Brain microvascular endothelial cell (primary cell): Measurements from ENCODE around the gene CDC14B.

ENCODE experiments used
- DNase-seq: peaks from one replicate; pipeline ENCODE4 v3.0.0-alpha.2; 2020
- H3K27ac ChIP-seq: fragments of 250-450 bp; sonication (Bioruptor Pico); 2 replicates; pipeline ENCODE4 v1.5.1; 2020; ENCODE audit warnings: mild to moderate bottlenecking, moderate library complexity
- H3K27me3 ChIP-seq: fragments of 250-450 bp; sonication (Bioruptor Pico); replicated peaks from 2 replicates; pipeline ENCODE4 v1.5.1; 2020; ENCODE audit warnings: mild to moderate bottlenecking
- H3K36me3 ChIP-seq: fragments of 250-450 bp; sonication (Bioruptor Pico); replicated peaks from 2 replicates; pipeline ENCODE4 v1.5.1; 2020; ENCODE audit warnings: mild to moderate bottlenecking
- H3K4me3 ChIP-seq: 2 replicates; pipeline ENCODE4 v1.5.1; 2011; ENCODE audit warnings: low read depth, mild to moderate bottlenecking, control low read depth, low read length, moderate library complexity
- in situ Hi-C: cut with HindIII; loops from 2 replicates; pipeline ENCODE4 v1.10.0; 2017; ENCODE audit warnings: low sequenced_read_pairs, low pct_ligation_motif_present
- TF ChIP-seq, protein P1 (sequence below): IDR thresholded peaks from 2 replicates; pipeline ENCODE4 v1.5.1; 2011; ENCODE audit warnings: low read depth, mild to moderate bottlenecking, moderate library complexity, low read length, control low read depth, inconsistent platforms; ENCODE audit errors: missing control alignments

CDC14B gene

DNA sequence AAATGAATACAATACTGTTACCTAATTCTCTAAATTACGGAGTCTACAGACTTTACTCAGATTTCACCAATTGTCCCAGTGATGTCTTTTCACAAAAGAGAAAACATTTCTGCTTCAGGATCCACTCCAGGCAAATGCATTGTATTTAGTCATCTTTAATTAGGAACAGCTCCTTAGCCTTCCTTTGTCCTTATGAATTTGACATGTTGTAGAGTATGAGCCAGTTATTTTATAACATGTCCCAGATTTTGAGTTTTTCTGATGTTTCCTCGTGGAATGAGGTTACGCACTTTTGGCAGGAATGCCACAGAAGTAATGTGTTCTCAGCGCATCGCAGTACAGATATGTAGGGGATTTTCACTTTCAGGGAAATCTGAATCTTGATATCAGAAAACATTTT, 159.2 kb downstream of the CDC14B start:
- no peak for DNase-seq
- TF ChIP-seq, protein P1, sequence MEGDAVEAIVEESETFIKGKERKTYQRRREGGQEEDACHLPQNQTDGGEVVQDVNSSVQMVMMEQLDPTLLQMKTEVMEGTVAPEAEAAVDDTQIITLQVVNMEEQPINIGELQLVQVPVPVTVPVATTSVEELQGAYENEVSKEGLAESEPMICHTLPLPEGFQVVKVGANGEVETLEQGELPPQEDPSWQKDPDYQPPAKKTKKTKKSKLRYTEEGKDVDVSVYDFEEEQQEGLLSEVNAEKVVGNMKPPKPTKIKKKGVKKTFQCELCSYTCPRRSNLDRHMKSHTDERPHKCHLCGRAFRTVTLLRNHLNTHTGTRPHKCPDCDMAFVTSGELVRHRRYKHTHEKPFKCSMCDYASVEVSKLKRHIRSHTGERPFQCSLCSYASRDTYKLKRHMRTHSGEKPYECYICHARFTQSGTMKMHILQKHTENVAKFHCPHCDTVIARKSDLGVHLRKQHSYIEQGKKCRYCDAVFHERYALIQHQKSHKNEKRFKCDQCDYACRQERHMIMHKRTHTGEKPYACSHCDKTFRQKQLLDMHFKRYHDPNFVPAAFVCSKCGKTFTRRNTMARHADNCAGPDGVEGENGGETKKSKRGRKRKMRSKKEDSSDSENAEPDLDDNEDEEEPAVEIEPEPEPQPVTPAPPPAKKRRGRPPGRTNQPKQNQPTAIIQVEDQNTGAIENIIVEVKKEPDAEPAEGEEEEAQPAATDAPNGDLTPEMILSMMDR, result no peak
- Histone ChIP-seq H3K27ac (no peak overlapping the region), H3K4me3 (no peak overlapping the region), H3K36me3 (no peaks in the 10 kb centered on the region), H3K27me3 (no peaks in the 10 kb centered on the region)
- in situ Hi-C loops, result no loop called here

DNA sequence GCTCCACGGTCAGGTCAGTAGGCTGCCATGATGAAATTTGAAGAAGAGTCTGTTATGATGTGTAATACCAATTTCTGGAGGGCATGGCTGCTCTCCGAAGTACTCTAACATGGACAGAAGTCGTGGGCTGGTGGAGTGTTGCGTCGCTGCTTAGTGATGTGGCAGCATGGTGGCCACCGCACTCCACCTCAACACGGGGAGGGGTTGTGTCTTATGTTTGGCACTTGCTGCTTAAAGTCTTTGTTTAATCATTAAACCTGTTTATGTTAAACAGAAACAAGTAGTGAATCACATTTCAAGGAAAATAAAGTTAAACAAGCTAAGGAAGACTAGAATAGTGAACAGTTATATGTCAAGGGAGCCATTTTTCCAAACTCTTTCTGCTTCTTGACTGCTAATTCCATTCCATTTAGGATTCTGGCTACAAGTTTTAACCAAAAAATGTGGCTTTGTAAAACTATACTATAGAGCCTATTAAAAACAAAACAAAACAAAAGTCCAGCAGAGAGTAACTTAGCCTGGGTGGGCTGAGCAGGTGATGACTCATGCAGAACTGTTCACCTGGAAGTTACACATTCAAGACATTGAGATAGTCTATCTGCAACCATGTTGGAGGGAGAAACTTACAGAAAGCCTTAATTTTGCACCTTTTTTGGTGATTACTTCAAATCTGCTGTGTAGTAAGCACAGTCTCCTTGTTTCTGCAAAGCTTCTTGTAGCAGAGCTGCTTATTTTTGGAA, 160.2 kb downstream of the CDC14B start:
- DNase-seq, result no peak
- H3K27ac ChIP-seq, result no peak overlapping the region
- TF ChIP-seq, protein P1, result no peak
- no peaks in the 10 kb centered on the region for H3K36me3 ChIP-seq
- in situ Hi-C loops, result no loop called here
- no peak overlapping the region for H3K4me3 ChIP-seq
- H3K27me3 ChIP-seq, result no peaks in the 10 kb centered on the region

DNA sequence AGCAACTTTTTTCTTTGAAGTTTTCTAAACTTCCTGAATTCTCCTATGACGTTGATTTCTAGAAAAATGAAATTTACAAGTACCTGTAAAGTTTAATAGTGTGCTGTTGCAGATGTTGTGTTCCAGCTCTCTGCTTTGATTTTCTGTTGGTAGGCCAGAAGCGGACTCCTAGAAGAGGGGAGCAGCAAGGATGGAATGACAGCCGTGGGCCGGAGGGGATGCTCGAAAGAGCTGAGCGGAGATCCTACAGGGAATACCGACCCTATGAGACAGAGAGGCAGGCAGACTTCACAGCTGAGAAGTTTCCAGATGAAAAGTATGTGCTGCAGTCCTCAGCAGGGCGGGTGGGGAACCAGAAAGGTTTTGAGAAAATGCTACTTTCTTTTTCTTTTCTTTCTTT, 161.4 kb downstream of the CDC14B start:
- H3K27me3 ChIP-seq, result no peaks in the 10 kb centered on the region
- no peaks in the 10 kb centered on the region for H3K36me3 ChIP-seq
- TF ChIP-seq, protein P1, result no peak
- no peak overlapping the region for H3K4me3 ChIP-seq
- in situ Hi-C loops, result no loop called here
- DNase-seq, result no peak
- H3K27ac ChIP-seq, result no peak overlapping the region

DNA sequence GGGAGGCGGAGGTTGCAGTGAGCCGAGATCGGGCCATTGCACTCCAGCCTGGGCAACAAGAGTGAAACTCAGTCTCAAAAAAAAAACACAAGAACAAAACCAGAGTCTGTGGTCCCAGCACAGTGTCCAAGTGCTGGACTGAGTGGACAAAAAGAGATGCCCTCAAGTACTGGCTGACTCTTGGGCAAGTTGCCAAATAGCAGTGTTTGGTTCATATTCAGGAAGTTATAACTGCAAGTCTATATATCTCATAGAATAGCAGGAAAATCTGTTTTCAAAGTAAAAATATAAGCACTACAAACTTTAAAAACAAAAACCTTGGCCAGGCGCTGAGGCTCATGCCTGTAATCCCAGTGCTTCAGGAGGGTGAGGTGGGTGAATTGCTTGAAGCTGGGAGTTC, 162.4 kb downstream of the CDC14B start:
- TF ChIP-seq, protein P1, result no peak
- H3K36me3 ChIP-seq, result no peaks in the 10 kb centered on the region
- no peak for DNase-seq
- no peaks in the 10 kb centered on the region for H3K27me3 ChIP-seq
- no peak overlapping the region for H3K27ac ChIP-seq
- H3K4me3 ChIP-seq, result no peak overlapping the region
- in situ Hi-C loops, result no loop called here

DNA sequence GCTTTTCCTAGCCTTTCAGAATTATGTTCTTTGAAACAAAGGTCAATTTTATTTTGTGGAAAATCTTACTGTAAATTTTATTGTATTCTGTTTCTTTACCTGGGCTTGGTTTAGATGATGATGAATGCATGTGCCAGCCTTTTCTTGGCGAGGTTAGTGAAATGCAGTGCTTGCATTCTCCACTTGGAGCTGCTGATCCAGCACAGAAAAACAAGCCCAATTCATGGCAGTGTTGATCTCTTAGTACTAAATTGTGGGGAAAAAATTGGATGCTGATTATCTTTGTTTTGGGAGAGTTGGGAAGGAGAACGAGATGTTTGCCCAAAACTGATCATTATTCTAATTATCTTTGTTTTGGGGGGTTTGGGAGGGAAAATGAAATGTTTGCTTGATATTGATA, 166.0 kb downstream of the CDC14B start:
- no peak overlapping the region for H3K27ac ChIP-seq
- TF ChIP-seq, protein P1, result peak; percentile 75
- no peaks in the 10 kb centered on the region for H3K27me3 ChIP-seq
- H3K36me3 ChIP-seq, result no peaks in the 10 kb centered on the region
- H3K4me3 ChIP-seq, result no peak overlapping the region
- DNase-seq, result peak; percentile 31
- in situ Hi-C loops, result no loop called here
